Astrocyte of the cerebellum (primary cell): ENCODE data around the gene BTLA.
A peak's percentile ranks its signal among the peaks of the same experiment; 100 is the strongest.
"Not testable (repeated sequence)": the region's sequence is repeated elsewhere in the genome, so short reads cannot be mapped to it uniquely, and the experiment has no call there.

Source experiments
- DNase-seq: peaks from one replicate; pipeline ENCODE4 v3.0.0-alpha.2; 2011; ENCODE audit warnings: low read depth
- H3K4me3 ChIP-seq: 2 replicates; pipeline ENCODE4 v1.5.1; 2011; ENCODE audit warnings: mild to moderate bottlenecking, low read depth, low read length, moderate library complexity
- in situ Hi-C: cut with HindIII; loops from 2 replicates; pipeline ENCODE4 v1.10.0; 2017; ENCODE audit warnings: low sequenced_read_pairs
- TF ChIP-seq, protein P1 (sequence below): IDR thresholded peaks from 2 replicates; pipeline ENCODE4 v1.5.1; 2012; ENCODE audit warnings: low read length, low read depth, moderate library complexity, mild to moderate bottlenecking; ENCODE audit errors: missing control alignments

Gene BTLA, protein sequence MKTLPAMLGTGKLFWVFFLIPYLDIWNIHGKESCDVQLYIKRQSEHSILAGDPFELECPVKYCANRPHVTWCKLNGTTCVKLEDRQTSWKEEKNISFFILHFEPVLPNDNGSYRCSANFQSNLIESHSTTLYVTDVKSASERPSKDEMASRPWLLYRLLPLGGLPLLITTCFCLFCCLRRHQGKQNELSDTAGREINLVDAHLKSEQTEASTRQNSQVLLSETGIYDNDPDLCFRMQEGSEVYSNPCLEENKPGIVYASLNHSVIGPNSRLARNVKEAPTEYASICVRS

DNA sequence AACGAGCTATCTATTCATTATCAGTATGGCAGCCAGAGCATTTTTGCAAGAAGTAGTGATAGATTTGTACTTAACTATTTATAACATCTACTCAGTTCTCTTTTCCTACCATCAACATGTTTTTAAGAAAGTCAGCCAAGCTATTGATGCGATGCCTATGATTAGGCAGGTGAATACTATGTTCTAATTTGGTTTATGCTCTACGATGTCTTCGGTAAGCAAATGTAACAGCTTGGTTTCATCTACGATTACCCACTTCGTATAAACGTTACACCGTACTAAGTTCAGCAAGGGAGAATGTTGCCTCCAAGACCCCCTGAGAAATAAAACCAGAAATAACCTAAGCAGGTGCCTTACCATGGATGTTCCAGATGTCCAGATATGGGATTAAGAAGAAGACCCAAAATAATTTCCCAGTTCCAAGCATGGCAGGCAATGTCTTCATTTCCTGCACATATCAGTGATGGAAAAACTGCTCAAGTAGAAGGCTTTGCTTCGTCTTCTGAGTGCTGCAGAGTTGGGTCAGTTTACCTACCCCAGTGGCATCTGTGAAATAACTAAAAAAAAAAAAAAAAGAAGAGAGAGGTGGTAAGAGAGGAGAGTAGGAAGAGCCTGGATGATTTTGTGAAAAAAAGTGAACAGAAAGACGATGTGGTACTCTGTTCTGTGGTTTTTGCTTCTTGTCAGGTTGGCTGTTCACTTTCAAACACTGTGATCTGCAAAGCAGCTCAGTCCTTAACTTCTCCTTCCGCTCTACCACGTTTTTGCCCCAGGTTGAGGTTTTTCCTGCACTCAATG lies at the start of gene BTLA:
Gene BTLA, minus strand, starts transcription at position 559 of the 798 bp plus-strand sequence. Its CDS starts 114 bp downstream, at position 445.
- no peak for DNase-seq
- H3K4me3 ChIP-seq = no peak within 1 kb of the TSS
- in situ Hi-C loops = no loop called here
- TF ChIP-seq, protein P1, sequence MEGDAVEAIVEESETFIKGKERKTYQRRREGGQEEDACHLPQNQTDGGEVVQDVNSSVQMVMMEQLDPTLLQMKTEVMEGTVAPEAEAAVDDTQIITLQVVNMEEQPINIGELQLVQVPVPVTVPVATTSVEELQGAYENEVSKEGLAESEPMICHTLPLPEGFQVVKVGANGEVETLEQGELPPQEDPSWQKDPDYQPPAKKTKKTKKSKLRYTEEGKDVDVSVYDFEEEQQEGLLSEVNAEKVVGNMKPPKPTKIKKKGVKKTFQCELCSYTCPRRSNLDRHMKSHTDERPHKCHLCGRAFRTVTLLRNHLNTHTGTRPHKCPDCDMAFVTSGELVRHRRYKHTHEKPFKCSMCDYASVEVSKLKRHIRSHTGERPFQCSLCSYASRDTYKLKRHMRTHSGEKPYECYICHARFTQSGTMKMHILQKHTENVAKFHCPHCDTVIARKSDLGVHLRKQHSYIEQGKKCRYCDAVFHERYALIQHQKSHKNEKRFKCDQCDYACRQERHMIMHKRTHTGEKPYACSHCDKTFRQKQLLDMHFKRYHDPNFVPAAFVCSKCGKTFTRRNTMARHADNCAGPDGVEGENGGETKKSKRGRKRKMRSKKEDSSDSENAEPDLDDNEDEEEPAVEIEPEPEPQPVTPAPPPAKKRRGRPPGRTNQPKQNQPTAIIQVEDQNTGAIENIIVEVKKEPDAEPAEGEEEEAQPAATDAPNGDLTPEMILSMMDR = no peak

DNA sequence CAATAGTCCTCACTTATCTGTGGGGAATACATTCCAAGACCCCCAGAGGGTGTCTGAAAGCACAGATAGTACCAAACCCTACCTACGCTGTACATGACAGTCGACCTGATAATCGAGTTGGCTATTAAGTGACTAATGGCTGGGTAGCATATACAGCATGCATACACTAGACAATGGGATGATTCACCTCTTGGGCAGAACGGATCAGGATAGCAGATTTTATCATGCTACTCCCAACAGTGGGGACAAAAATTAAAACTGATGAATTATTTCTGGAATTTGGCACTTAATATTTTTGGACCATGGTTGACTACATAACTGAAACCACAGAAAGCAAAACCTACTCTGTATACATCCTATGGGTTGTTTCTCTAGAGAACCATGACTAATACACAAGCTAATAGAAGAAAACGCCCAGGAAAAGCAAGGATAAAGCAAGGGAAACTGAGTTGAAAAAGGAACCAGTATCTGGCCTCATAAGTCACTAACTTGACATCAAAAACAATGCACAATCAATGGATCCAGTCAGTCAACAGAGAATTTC lies 47.0 kb upstream of the BTLA start:
- H3K4me3 ChIP-seq = no peak overlapping the region
- in situ Hi-C loops = loop anchor here (25.0 kb wide), 1 partner anchor 434 kb away; no protein-coding TSS in a partner anchor
- TF ChIP-seq, protein P1 = no peak
- DNase-seq = no peak

DNA sequence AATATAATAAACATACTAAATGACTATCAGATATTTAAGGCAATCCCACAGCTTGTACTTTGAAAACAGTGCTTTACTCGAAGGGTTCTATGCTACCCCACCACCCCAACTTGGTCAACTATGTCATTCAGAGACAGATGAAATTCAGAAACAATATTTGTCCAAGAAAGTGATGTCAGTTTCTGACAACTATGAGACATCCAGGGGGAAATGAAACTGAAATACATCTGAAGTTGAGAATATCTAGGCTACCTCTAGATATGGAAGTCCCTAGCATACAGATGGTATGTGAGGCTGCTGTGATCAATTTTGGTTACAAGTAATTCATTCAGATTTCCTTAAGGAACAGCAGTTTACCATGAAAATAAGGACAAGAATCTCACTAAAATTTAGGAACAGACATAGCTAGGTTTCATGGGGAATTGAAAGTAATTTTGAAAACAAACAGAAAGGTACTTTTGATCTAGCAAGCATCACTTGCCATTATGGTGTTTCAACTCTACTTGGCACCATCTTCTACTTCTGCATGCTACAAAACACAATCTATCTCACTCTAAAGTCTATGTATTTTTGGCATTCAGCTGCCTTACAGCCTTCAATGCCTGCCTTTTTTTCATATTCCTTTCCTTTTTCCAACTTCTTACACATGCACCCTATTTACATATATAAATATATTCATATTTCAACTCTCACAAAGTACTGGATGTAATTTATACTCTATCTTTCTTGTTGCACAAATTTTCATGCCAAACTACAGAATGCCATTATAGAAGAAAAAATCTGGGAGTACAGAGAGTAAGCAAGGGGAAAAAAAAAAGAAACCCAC lies 40.8 kb upstream of the BTLA start:
- in situ Hi-C loops = loop anchor here (25.0 kb wide), 1 partner anchor 428 kb away; no protein-coding TSS in a partner anchor
- no peak for DNase-seq
- no peak overlapping the region for H3K4me3 ChIP-seq
- TF ChIP-seq, protein P1 = no peak

DNA sequence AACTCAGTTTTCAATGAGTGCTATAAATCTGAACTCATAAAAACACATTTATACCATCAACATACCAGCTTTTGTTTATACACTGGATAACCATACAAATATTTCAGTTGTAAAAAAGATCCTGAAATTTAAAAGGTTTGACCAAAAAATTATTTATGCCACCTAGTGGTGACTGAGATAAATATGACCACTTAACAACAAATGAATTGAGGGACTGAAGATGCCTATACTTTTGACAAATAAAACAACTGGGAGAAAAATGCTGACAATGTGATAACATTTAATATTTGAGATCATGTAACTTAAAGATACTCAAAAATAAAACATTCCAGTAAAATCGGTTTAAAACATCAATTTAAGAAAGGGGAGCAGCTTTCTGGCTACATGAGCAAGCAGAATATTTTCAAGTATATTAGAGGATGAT lies 32.1 kb upstream of the BTLA start:
- DNase-seq = peak; percentile 43
- in situ Hi-C loops = loop anchor here (25.0 kb wide), 1 partner anchor 419 kb away; no protein-coding TSS in a partner anchor

DNA sequence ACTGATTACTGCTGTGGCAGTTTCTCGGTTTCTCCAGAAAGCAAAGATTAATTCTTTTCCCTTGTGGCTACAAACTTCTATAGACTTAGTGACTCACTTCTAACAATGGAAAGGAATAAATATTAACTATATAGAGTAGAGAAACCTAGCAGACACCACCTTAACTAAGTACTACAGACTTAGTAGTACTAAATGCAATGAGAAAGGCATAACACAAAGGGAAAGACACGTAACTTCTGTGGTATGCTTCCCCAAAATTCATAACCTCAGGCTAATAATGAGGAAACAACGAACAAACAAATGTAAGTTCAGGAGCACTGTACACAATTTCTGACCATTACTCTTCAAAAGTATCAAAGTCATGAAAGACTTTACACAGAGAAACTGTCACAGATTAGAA lies 31.3 kb upstream of the BTLA start:
- TF ChIP-seq, protein P1 = no peak

More for the DNA sequence above, 32.1 kb upstream of the BTLA start:
- TF ChIP-seq, protein P1 = no peak
- no peak overlapping the region for H3K4me3 ChIP-seq

DNA sequence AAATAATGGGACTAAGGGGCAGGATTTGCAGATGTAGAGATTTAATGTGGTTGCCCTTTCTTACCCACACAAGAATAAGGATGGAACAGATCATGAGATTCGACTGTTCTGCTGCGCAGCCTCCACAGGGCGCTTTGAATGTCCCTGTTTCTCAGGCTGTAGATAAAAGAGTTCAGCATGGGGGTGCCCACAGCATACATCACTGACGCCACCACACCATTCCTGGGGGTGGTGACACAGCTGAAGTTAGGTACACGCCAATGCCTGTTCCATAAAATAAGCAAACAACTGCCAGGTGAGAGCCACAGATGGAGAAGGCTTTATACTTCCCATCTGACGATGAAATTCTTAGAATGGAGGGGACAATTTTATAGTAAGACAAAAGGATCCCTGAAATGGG lies 24.9 kb upstream of the BTLA start:
- in situ Hi-C loops = loop anchor here (25.0 kb wide), 1 partner anchor 187 kb away; the partner anchor contains the start of gene CD200

More for the DNA sequence above, 31.3 kb upstream of the BTLA start:
- H3K4me3 ChIP-seq = no peak overlapping the region
- DNase-seq = no peak
- in situ Hi-C loops = loop anchor here (25.0 kb wide), 1 partner anchor 418 kb away; no protein-coding TSS in a partner anchor

More for the DNA sequence above, 24.9 kb upstream of the BTLA start:
- not testable (repeated sequence) for H3K4me3 ChIP-seq, DNase-seq
